HepG2 (cell line): ENCODE results near the gene RASSF10. TPM values are rescaled to one million over a fixed set of nuclear protein-coding genes. Genes with fewer than 3 reads are reported as not detected.

Source experiments
- REL ChIP-seq: sonication (generic); formaldehyde crosslinking; conservative IDR thresholded peaks from 2 replicates; pipeline ENCODE4 v1.8.0; 2022; ENCODE audit warnings: mild to moderate bottlenecking, missing genetic modification reagents, moderate library complexity
- SAFB2 ChIP-seq: sonication (generic); formaldehyde crosslinking; IDR thresholded peaks from 2 replicates; pipeline ENCODE4 v1.5.1; 2020; ENCODE audit warnings: missing genetic modification reagents, low read depth, mild to moderate bottlenecking, borderline replicate concordance
- ZNF317 ChIP-seq: sonication (generic); formaldehyde crosslinking; IDR thresholded peaks from 2 replicates; pipeline ENCODE4 v1.5.0; 2020; ENCODE audit warnings: mild to moderate bottlenecking, missing genetic modification reagents
- ZNF782 ChIP-seq: sonication (generic); formaldehyde crosslinking; IDR thresholded peaks from 2 replicates; pipeline ENCODE4 v1.4.0; 2020; ENCODE audit warnings: missing genetic modification reagents, mild to moderate bottlenecking, borderline replicate concordance
- ZZZ3 ChIP-seq: sonication (generic); formaldehyde crosslinking; IDR thresholded peaks from 2 replicates; pipeline ENCODE4 v1.4.0; 2020; ENCODE audit warnings: missing genetic modification reagents, mild to moderate bottlenecking, borderline replicate concordance
- polyA plus RNA-seq, 8 experiments: library from polyadenylated mRNA; depleted of rRNA in 3 of 8; stranded (reverse) in 7 of 8; unstranded in 1 of 8; fragments of >200 nt; fragmentation: Illumina TruSeq in 4 of 8; extraction: Trizol in 4 of 8; gene quantifications; 2 replicates each; pipeline versions ENCODE4 v1.2.1 to v1.2.3, GENCODE V29; 2011 to 2016; ENCODE audit warnings: low read depth in 4 of 8, missing spikeins in 1 of 8, mixed read lengths in 1 of 8; ENCODE audit not compliant: insufficient read depth in 1 of 8
- total RNA-seq, 5 experiments: library from RNA; depleted of rRNA; stranded (reverse); fragments of >200 nt; fragmentation: Illumina TruSeq; extraction: Trizol; gene quantifications; 2 replicates each; pipeline ENCODE4 v1.2.3, GENCODE V29; 2016; ENCODE audit warnings: low read depth in 1 of 5
- TF ChIP-seq, protein P1 (sequence below): sonication (generic); formaldehyde crosslinking; IDR thresholded peaks from one replicate; pipeline ENCODE4 v1.5.1; 2020; ENCODE audit warnings: mild to moderate bottlenecking, missing genetic modification reagents; ENCODE audit errors: not compliant biosample characterization
- TF ChIP-seq, protein P2 (sequence below): sonication (generic); formaldehyde crosslinking; IDR thresholded peaks from 2 replicates; pipeline ENCODE4 v1.5.0; 2020; ENCODE audit warnings: mild to moderate bottlenecking, missing genetic modification reagents

RASSF10 gene
- total and polyA plus RNA-seq, 2 of the 13 experiments (the other 11 are each of a cell fraction or from before 2014, with no cell fraction given), result not detected

DNA sequence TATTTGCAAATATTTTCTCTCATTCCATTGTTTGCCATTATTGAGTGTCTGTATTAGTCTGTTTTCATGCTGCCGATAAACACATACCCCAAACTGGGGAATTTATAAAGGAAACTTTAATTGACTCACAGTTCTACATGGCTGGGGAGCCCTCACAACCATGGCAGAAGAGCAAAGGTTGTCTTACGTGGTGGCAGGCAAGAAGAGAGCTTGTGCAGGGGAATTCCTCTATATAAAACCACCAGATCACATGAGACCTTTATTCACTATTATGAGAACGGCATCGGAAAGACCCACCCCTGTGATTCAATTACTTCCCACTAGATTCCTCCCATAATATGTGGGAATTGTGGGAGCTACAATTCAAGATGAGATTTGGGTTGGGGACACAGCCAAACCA lies 10.2 kb downstream of the RASSF10 start (continued):
- TF ChIP-seq, protein P1, sequence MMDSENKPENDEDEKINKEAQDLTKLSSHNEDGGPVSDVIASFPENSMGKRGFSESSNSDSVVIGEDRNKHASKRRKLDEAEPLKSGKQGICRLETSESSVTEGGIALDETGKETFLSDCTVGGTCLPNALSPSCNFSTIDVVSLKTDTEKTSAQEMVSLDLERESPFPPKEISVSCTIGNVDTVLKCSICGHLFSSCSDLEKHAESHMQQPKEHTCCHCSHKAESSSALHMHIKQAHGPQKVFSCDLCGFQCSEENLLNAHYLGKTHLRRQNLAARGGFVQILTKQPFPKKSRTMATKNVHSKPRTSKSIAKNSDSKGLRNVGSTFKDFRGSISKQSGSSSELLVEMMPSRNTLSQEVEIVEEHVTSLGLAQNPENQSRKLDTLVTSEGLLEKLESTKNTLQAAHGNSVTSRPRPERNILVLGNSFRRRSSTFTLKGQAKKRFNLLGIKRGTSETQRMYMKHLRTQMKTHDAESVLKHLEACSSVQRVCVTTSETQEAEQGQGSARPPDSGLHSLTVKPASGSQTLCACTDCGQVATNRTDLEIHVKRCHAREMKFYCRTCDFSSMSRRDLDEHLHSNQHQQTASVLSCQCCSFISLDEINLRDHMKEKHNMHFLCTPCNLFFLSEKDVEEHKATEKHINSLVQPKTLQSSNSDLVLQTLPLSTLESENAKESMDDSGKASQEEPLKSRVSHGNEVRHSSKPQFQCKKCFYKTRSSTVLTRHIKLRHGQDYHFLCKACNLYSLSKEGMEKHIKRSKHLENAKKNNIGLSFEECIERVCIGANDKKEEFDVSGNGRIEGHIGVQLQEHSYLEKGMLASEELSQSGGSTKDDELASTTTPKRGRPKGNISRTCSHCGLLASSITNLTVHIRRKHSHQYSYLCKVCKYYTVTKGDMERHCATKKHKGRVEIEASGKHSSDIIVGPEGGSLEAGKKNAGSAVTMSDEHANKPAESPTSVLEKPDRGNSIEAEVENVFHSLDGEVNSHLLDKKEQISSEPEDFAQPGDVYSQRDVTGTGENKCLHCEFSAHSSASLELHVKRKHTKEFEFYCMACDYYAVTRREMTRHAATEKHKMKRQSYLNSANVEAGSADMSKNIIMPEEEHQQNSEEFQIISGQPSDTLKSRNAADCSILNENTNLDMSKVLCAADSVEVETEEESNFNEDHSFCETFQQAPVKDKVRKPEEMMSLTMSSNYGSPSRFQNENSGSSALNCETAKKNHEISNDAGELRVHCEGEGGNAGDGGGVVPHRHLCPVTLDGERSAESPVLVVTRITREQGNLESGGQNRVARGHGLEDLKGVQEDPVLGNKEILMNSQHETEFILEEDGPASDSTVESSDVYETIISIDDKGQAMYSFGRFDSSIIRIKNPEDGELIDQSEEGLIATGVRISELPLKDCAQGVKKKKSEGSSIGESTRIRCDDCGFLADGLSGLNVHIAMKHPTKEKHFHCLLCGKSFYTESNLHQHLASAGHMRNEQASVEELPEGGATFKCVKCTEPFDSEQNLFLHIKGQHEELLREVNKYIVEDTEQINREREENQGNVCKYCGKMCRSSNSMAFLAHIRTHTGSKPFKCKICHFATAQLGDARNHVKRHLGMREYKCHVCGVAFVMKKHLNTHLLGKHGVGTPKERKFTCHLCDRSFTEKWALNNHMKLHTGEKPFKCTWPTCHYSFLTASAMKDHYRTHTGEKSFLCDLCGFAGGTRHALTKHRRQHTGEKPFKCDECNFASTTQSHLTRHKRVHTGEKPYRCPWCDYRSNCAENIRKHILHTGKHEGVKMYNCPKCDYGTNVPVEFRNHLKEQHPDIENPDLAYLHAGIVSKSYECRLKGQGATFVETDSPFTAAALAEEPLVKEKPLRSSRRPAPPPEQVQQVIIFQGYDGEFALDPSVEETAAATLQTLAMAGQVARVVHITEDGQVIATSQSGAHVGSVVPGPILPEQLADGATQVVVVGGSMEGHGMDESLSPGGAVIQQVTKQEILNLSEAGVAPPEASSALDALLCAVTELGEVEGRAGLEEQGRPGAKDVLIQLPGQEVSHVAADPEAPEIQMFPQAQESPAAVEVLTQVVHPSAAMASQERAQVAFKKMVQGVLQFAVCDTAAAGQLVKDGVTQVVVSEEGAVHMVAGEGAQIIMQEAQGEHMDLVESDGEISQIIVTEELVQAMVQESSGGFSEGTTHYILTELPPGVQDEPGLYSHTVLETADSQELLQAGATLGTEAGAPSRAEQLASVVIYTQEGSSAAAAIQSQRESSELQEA (CRISPR knock-in tag), result no peak
- TF ChIP-seq ZZZ3 (CRISPR knock-in tag) (no peak), REL (CRISPR knock-in tag) (no peak), ZNF782 (CRISPR knock-in tag) (no peak), SAFB2 (CRISPR knock-in tag) (no peak), ZNF317 (CRISPR knock-in tag) (no peak)
- TF ChIP-seq, protein P2, sequence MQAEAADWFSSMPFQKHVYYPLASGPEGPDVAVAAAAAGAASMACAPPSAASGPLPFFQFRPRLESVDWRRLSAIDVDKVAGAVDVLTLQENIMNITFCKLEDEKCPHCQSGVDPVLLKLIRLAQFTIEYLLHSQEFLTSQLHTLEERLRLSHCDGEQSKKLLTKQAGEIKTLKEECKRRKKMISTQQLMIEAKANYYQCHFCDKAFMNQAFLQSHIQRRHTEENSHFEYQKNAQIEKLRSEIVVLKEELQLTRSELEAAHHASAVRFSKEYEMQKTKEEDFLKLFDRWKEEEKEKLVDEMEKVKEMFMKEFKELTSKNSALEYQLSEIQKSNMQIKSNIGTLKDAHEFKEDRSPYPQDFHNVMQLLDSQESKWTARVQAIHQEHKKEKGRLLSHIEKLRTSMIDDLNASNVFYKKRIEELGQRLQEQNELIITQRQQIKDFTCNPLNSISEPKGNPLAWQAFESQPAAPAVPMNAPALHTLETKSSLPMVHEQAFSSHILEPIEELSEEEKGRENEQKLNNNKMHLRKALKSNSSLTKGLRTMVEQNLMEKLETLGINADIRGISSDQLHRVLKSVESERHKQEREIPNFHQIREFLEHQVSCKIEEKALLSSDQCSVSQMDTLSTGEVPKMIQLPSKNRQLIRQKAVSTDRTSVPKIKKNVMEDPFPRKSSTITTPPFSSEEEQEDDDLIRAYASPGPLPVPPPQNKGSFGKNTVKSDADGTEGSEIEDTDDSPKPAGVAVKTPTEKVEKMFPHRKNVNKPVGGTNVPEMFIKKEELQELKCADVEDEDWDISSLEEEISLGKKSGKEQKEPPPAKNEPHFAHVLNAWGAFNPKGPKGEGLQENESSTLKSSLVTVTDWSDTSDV (CRISPR knock-in tag), result no peak
